SK-N-SH (cell line): ENCODE data around the gene FAM184B. TPM values are rescaled to one million over a fixed set of nuclear protein-coding genes. Genes with fewer than 3 reads are reported as not detected.

Source experiments
- CTCF ChIA-PET: fragments of 300-600, 350-600 bp; formaldehyde crosslinking; extraction: SDS; loops from one replicate; lab custom pipeline; 2021; lab: Yijun Ruan, JAX
- POLR2A ChIA-PET: fragments of 350-600 bp; sonication (Branson Sonifier 250); formaldehyde crosslinking; extraction: SDS; loops from one replicate; lab custom pipeline; 2020; ENCODE audit warnings: antibody characterized with exemption, inconsistent platforms; lab: Yijun Ruan, JAX
- DNase-seq: peaks from one replicate; pipeline ENCODE4 v3.0.0; 2012
- H2AFZ ChIP-seq: fragments of 200-600 bp; sonication (generic); 2 replicates; pipeline ENCODE4 v1.8.1; 2016; ENCODE audit warnings: antibody characterized with exemption, mild to moderate bottlenecking, low read depth
- H3F3A ChIP-seq: fragments of 200-600 bp; sonication (generic); replicated peaks from 2 replicates; pipeline ENCODE3; 2016; ENCODE audit warnings: antibody characterized with exemption, mild to moderate bottlenecking; ENCODE audit not compliant: insufficient read depth
- H3K27ac ChIP-seq, 2 experiments: fragments of 200-500 bp in 1 of 2; fragments of 200-600 bp in 1 of 2; sonication (Bioruptor generic) in 1 of 2; sonication (generic), shearing (Covaris generic) in 1 of 2; 2 replicates each; pipeline versions ENCODE4 v1.5.1 to v1.6.1; 2014 to 2016; ENCODE audit warnings: low read depth in 2 of 2, inconsistent platforms in 1 of 2, low read length in 1 of 2, mild to moderate bottlenecking in 1 of 2, mixed read lengths in 1 of 2
- H3K27me3 ChIP-seq: fragments of 200-600 bp; sonication (generic), shearing (Covaris generic); 2 replicates; pipeline ENCODE4 v1.6.1; 2016; ENCODE audit warnings: mixed run types; ENCODE audit not compliant: insufficient read depth
- H3K36me3 ChIP-seq, 2 experiments: fragments of 200-500 bp in 1 of 2; fragments of 200-600 bp in 1 of 2; sonication (Bioruptor generic) in 1 of 2; sonication (generic) in 1 of 2; replicated peaks in 1 of 2; 2 replicates each; pipeline versions ENCODE3 to v1.5.1; 2014 to 2016; ENCODE audit warnings: low read length in 1 of 2, mild to moderate bottlenecking in 1 of 2; ENCODE audit not compliant: insufficient read depth in 2 of 2, control insufficient read depth in 1 of 2
- H3K4me1 ChIP-seq, 2 experiments: fragments of 200-500 bp in 1 of 2; fragments of 200-600 bp in 1 of 2; sonication (Bioruptor generic) in 1 of 2; sonication (generic), shearing (Covaris generic) in 1 of 2; 2 replicates each; pipeline versions ENCODE4 v1.5.1 to v1.6.1; 2014 to 2016; ENCODE audit warnings: low read depth in 1 of 2, low read length in 1 of 2, mixed run types in 1 of 2; ENCODE audit not compliant: insufficient read depth in 2 of 2, control insufficient read depth in 1 of 2
- H3K4me2 ChIP-seq: fragments of 200-600 bp; sonication (generic), shearing (Covaris generic); 2 replicates; pipeline ENCODE4 v1.6.1; 2017; ENCODE audit warnings: mixed run types
- H3K4me3 ChIP-seq, 2 experiments: fragments of 200-500 bp in 1 of 2; fragments of 200-600 bp in 1 of 2; sonication (Bioruptor generic) in 1 of 2; sonication (generic), shearing (Covaris generic) in 1 of 2; 2 replicates each; pipeline versions ENCODE4 v1.5.1 to v1.8.1; 2014 to 2016; ENCODE audit warnings: low read depth in 2 of 2, inconsistent platforms in 1 of 2, low read length in 1 of 2, mild to moderate bottlenecking in 1 of 2, mixed read lengths in 1 of 2, moderate library complexity in 1 of 2
- H3K79me2 ChIP-seq: fragments of 200-600 bp; sonication (generic); 2 replicates; pipeline ENCODE4 v1.8.1; 2017; ENCODE audit warnings: mild to moderate bottlenecking; ENCODE audit not compliant: insufficient read depth
- H3K9ac ChIP-seq: fragments of 200-600 bp; sonication (generic); 2 replicates; pipeline ENCODE4 v1.6.1; 2017; ENCODE audit warnings: mixed run types
- H3K9me2 ChIP-seq: fragments of 200-600 bp; sonication (generic); 2 replicates; pipeline ENCODE4 v1.6.1; 2017; ENCODE audit warnings: mixed run types
- H3K9me3 ChIP-seq: fragments of 200-600 bp; sonication (generic); 2 replicates; pipeline ENCODE4 v1.6.1; 2017; ENCODE audit warnings: mixed run types, mild to moderate bottlenecking, moderate library complexity
- H4K20me1 ChIP-seq: fragments of 200-600 bp; sonication (generic); 2 replicates; pipeline ENCODE4 v1.6.1; 2017; ENCODE audit warnings: mild to moderate bottlenecking, mixed run types; ENCODE audit not compliant: insufficient read depth
- EP300 ChIP-seq, 2 experiments: IDR thresholded peaks; 2 replicates each; pipeline versions ENCODE4 v1.4.0 to v1.6.1; 2012; ENCODE audit warnings: borderline replicate concordance in 1 of 2, low read depth in 1 of 2, low read length in 1 of 2
- EZH2phosphoT487 ChIP-seq: fragments of 200-600 bp; sonication (generic); IDR thresholded peaks from 2 replicates; pipeline ENCODE4 v1.6.1; 2017; ENCODE audit warnings: low read depth, mixed run types, mild to moderate bottlenecking, antibody characterized with exemption, moderate library complexity, borderline replicate concordance
- FOXJ3 ChIP-seq: sonication (generic); formaldehyde crosslinking; IDR thresholded peaks from 2 replicates; pipeline ENCODE4 v1.5.1; 2020; ENCODE audit warnings: mild to moderate bottlenecking, missing genetic modification reagents
- FOXM1 ChIP-seq: IDR thresholded peaks from 2 replicates; pipeline ENCODE4 v1.4.0; 2012; ENCODE audit warnings: low read depth, mild to moderate bottlenecking
- GABPA ChIP-seq: IDR thresholded peaks from 2 replicates; pipeline ENCODE4 v1.4.0; 2012; ENCODE audit warnings: low read depth, mild to moderate bottlenecking
- GATA2 ChIP-seq: sonication (generic); formaldehyde crosslinking; IDR thresholded peaks from 2 replicates; pipeline ENCODE4 v1.5.0; 2020; ENCODE audit warnings: mild to moderate bottlenecking, missing genetic modification reagents
- JUND ChIP-seq: IDR thresholded peaks from 2 replicates; pipeline ENCODE4 v1.4.0; 2012
- MEF2A ChIP-seq: IDR thresholded peaks from 2 replicates; pipeline ENCODE4 v1.4.0; 2012; ENCODE audit warnings: low read depth, borderline replicate concordance
- NFIC ChIP-seq: IDR thresholded peaks from 2 replicates; pipeline ENCODE4 v1.4.0; 2012; ENCODE audit warnings: borderline replicate concordance
- NRF1 ChIP-seq: IDR thresholded peaks from 2 replicates; pipeline ENCODE4 v1.6.1; 2012; ENCODE audit warnings: low read depth, mild to moderate bottlenecking, low read length
- POLR2AphosphoS5 ChIP-seq: IDR thresholded peaks from 2 replicates; pipeline ENCODE4 v1.6.1; 2012; ENCODE audit warnings: low read depth, low read length
- RAD21 ChIP-seq: IDR thresholded peaks from 2 replicates; pipeline ENCODE4 v1.6.1; 2012; ENCODE audit warnings: mild to moderate bottlenecking, low read length
- RCOR1 ChIP-seq: fragments of 150-350 bp; IDR thresholded peaks from 2 replicates; pipeline ENCODE4 v1.6.1; 2017; ENCODE audit warnings: antibody characterized with exemption, low read length
- RFX5 ChIP-seq: IDR thresholded peaks from 2 replicates; pipeline ENCODE4 v1.6.1; 2012; ENCODE audit warnings: mild to moderate bottlenecking, improper control_type of control experiment, low read length
- RXRA ChIP-seq: IDR thresholded peaks from 2 replicates; pipeline ENCODE4 v1.4.0; 2012; ENCODE audit warnings: low read depth, mild to moderate bottlenecking, borderline replicate concordance
- TEAD4 ChIP-seq: IDR thresholded peaks from 2 replicates; pipeline ENCODE4 v1.4.0; 2012; ENCODE audit warnings: mild to moderate bottlenecking, borderline replicate concordance; ENCODE audit not compliant: insufficient read depth
- USF2 ChIP-seq: fragments of 150-350 bp; IDR thresholded peaks from 2 replicates; pipeline ENCODE4 v1.6.1; 2017; ENCODE audit warnings: antibody characterized with exemption, low read length, low read depth, borderline replicate concordance
- YY1 ChIP-seq: IDR thresholded peaks from 2 replicates; pipeline ENCODE4 v1.4.0; 2012; ENCODE audit warnings: low read depth, mild to moderate bottlenecking
- whole genome bisulfite sequencing: methylation state at CpG from one replicate; pipeline ENCODE4 v1.1.6; 2017; ENCODE audit warnings: low lambda C conversion rate; 5-methylcytosine and 5-hydroxymethylcytosine counted together
- polyA plus RNA-seq, 3 experiments: library from polyadenylated mRNA; depleted of rRNA; stranded (reverse); fragments of >200 nt; gene quantifications; 2 replicates each; pipeline ENCODE4 v1.2.3, GENCODE V29; 2012
- TF ChIP-seq, protein P1 (sequence below): fragments of 150-350 bp; IDR thresholded peaks from 2 replicates; pipeline ENCODE4 v1.6.1; 2016; ENCODE audit warnings: mild to moderate bottlenecking, low read depth, low read length
- TF ChIP-seq, protein P2 (sequence below): IDR thresholded peaks from 2 replicates; pipeline ENCODE4 v1.4.0; 2012; ENCODE audit warnings: low read depth, borderline replicate concordance
- TF ChIP-seq, protein P3 (sequence below): IDR thresholded peaks from 2 replicates; pipeline ENCODE4 v1.4.0; 2012; ENCODE audit warnings: low read depth, borderline replicate concordance
- TF ChIP-seq, protein P4 (sequence below): IDR thresholded peaks from 2 replicates; pipeline ENCODE4; 2012

FAM184B gene
- polyA plus RNA-seq, 1 of the 3 experiments (the other 2 are of a cell fraction) = not detected

DNA sequence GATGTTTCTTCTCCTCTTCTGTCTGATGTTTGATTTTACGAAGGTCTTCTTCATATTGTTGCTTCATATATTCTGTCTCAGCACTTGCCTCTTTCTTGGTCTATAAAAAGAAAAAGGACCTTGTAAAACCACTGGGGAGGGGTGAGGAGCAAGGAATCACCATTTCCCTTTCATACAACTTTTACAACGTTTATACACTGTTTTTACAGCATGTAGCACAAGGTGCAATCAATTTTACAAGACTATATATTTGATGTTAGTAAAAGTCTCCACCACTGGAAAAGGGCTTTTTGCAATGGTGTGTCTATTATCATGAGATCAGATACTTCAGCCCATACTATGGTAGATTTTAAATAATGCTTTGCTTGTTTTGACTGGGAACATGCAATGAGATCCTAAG lies 76.3 kb downstream of the FAM184B start:
- H2AFZ ChIP-seq = no peak overlapping the region
- no peaks in the 10 kb centered on the region for H4K20me1 ChIP-seq
- DNase-seq = no peak
- no peaks in the 10 kb centered on the region for H3K36me3 ChIP-seq
- no peaks in the 10 kb centered on the region for H3K79me2 ChIP-seq
- no peaks in the 10 kb centered on the region for H3K9me2 ChIP-seq
- H3K9ac ChIP-seq = no peak overlapping the region
- TF ChIP-seq GABPA (no peak), NFIC (no peak), FOXM1 (no peak), FOXJ3 (CRISPR knock-in tag) (no peak), RCOR1 (no peak), POLR2AphosphoS5 (no peak)
- no peak overlapping the region for H3K4me3 ChIP-seq
- WGBS = 28% methylated on average over 2 of the region's 2 CpGs
- H3K27me3 ChIP-seq = no peaks in the 10 kb centered on the region; the same call in 1 of the 2 replicates
- ChIA-PET CTCF (no interaction called here), POLR2A (no interaction called here)
- no peaks in the 10 kb centered on the region for H3K4me1 ChIP-seq
- no peak overlapping the region for H3K4me2 ChIP-seq
- H3K27ac ChIP-seq = no peak overlapping the region
- no peaks in the 10 kb centered on the region for H3K9me3 ChIP-seq
- no peaks in the 10 kb centered on the region for H3F3A ChIP-seq

- ChIA-PET POLR2A (no interaction called here), CTCF (no interaction called here)
- 52% methylated on average over 6 of the region's 6 CpGs for WGBS
- no peak overlapping the region for H3K9ac ChIP-seq
- no peaks in the 10 kb centered on the region for H3K79me2 ChIP-seq
- H3K4me2 ChIP-seq = no peak overlapping the region
- no peaks in the 10 kb centered on the region for H3K9me3 ChIP-seq
- no peaks in the 10 kb centered on the region for H3K4me1 ChIP-seq
- no peaks in the 10 kb centered on the region for H3K36me3 ChIP-seq
- H4K20me1 ChIP-seq = no peaks in the 10 kb centered on the region
- H3K9me2 ChIP-seq = no peaks in the 10 kb centered on the region
- H2AFZ ChIP-seq = no peak overlapping the region
- no peak for DNase-seq
- no peak overlapping the region for H3K27ac ChIP-seq
- TF ChIP-seq EZH2phosphoT487 = no peak
- TF ChIP-seq MEF2A = no peak
- TF ChIP-seq, protein P1, sequence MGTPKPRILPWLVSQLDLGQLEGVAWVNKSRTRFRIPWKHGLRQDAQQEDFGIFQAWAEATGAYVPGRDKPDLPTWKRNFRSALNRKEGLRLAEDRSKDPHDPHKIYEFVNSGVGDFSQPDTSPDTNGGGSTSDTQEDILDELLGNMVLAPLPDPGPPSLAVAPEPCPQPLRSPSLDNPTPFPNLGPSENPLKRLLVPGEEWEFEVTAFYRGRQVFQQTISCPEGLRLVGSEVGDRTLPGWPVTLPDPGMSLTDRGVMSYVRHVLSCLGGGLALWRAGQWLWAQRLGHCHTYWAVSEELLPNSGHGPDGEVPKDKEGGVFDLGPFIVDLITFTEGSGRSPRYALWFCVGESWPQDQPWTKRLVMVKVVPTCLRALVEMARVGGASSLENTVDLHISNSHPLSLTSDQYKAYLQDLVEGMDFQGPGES = no peak
- no peak for TF ChIP-seq RFX5
- no peak for TF ChIP-seq NRF1
- TF ChIP-seq JUND = no peak
- TF ChIP-seq, protein P2, sequence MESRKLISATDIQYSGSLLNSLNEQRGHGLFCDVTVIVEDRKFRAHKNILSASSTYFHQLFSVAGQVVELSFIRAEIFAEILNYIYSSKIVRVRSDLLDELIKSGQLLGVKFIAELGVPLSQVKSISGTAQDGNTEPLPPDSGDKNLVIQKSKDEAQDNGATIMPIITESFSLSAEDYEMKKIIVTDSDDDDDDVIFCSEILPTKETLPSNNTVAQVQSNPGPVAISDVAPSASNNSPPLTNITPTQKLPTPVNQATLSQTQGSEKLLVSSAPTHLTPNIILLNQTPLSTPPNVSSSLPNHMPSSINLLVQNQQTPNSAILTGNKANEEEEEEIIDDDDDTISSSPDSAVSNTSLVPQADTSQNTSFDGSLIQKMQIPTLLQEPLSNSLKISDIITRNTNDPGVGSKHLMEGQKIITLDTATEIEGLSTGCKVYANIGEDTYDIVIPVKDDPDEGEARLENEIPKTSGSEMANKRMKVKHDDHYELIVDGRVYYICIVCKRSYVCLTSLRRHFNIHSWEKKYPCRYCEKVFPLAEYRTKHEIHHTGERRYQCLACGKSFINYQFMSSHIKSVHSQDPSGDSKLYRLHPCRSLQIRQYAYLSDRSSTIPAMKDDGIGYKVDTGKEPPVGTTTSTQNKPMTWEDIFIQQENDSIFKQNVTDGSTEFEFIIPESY = no peak
- TF ChIP-seq GATA2 = no peak
- TF ChIP-seq RAD21 = no peak
- no peak for TF ChIP-seq USF2
- no peak for TF ChIP-seq RXRA
- no peak for TF ChIP-seq YY1
- TF ChIP-seq, protein P3, sequence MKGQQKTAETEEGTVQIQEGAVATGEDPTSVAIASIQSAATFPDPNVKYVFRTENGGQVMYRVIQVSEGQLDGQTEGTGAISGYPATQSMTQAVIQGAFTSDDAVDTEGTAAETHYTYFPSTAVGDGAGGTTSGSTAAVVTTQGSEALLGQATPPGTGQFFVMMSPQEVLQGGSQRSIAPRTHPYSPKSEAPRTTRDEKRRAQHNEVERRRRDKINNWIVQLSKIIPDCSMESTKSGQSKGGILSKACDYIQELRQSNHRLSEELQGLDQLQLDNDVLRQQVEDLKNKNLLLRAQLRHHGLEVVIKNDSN = no peak
- TF ChIP-seq POLR2AphosphoS5 = no peak
- TF ChIP-seq TEAD4 = no peak
- TF ChIP-seq EP300 (IDR thresholded peaks at IDR 0.05; ENCODE audit: borderline replicate concordance in 1 of 2, low read depth in 1 of 2, low read length in 1 of 2) = no peak
- TF ChIP-seq, protein P4, sequence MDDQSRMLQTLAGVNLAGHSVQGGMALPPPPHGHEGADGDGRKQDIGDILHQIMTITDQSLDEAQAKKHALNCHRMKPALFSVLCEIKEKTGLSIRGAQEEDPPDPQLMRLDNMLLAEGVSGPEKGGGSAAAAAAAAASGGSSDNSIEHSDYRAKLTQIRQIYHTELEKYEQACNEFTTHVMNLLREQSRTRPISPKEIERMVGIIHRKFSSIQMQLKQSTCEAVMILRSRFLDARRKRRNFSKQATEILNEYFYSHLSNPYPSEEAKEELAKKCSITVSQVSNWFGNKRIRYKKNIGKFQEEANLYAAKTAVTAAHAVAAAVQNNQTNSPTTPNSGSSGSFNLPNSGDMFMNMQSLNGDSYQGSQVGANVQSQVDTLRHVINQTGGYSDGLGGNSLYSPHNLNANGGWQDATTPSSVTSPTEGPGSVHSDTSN = no peak
- H3K27me3 ChIP-seq = no peaks in the 10 kb centered on the region; the same call in 1 of the 2 replicates
- no peaks in the 10 kb centered on the region for H3F3A ChIP-seq
- H3K4me3 ChIP-seq = no peak overlapping the region
Observed at GRCh38 chr4:17704020-17704650, 77.3 kb downstream of the FAM184B start.
